AG04450 (cell line): ENCODE measurements around the gene ZCCHC13. TPM values are rescaled to one million over a fixed set of nuclear protein-coding genes. Genes with fewer than 3 reads are reported as not detected.
"Not testable (repeated sequence)": the region's sequence is repeated elsewhere in the genome, so short reads cannot be mapped to it uniquely, and the experiment has no call there.

Experiments
- CTCF ChIA-PET: fragments of 300-600, 350-600 bp; formaldehyde crosslinking; extraction: SDS; loops from one replicate; lab custom pipeline; 2022; ENCODE audit warnings: antibody characterized with exemption, inconsistent platforms; lab: Charles Lee
- POLR2A ChIA-PET: fragments of 350-600 bp; formaldehyde crosslinking; extraction: SDS; loops from one replicate; lab custom pipeline; 2021; ENCODE audit warnings: antibody characterized with exemption, inconsistent platforms; lab: Yijun Ruan, JAX
- DNase-seq: peaks from one replicate; pipeline ENCODE4 v3.0.0-alpha.2; 2011; ENCODE audit warnings: low read depth, low spot score
- H3K27ac ChIP-seq: one replicate; pipeline ENCODE4 v1.5.1; 2012; ENCODE audit warnings: low read depth, low read length, control low read depth
- H3K27me3 ChIP-seq: one replicate; pipeline ENCODE4 v1.6.0; 2012; ENCODE audit warnings: low read length; ENCODE audit not compliant: control insufficient read depth, insufficient read depth
- H3K4me3 ChIP-seq: 2 replicates; pipeline ENCODE4 v1.5.1; 2011; ENCODE audit warnings: mild to moderate bottlenecking, low read depth, low read length, control low read depth
- H3K9me3 ChIP-seq: 2 replicates; pipeline ENCODE4 v1.5.1; 2012; ENCODE audit warnings: low read length; ENCODE audit not compliant: control insufficient read depth, insufficient read depth
- CTCF ChIP-seq: IDR thresholded peaks from 2 replicates; pipeline ENCODE4 v1.5.1; 2011; ENCODE audit warnings: low read depth, low read length, control low read depth, inconsistent platforms
- polyA minus RNA-seq: library from RNA; depleted of rRNA, polyadenylated mRNA; stranded (reverse); fragments of >200 nt; gene quantifications from 2 replicates; pipeline ENCODE4 v1.2.3, GENCODE V29; 2011; rRNA and poly(A)+ RNA removed
- polyA plus RNA-seq: library from polyadenylated mRNA; depleted of rRNA; stranded (reverse); fragments of >200 nt; gene quantifications from 2 replicates; pipeline ENCODE4 v1.2.3, GENCODE V29; 2011; rRNA removed

ZCCHC13 gene
- polyA plus RNA-seq (not detected in 2 replicates), polyA minus RNA-seq (not detected in 2 replicates)

GRCh38 chrX:74304016-74304415, at the start of gene ZCCHC13:
Gene ZCCHC13 (plus strand): TSS chrX:74304180. CDS start chrX:74304267, 87 bp downstream.
- H3K27ac ChIP-seq, result no peak within 1 kb of the TSS
- H3K4me3 ChIP-seq, result no peak within 1 kb of the TSS
- ChIA-PET POLR2A (no interaction called here), CTCF (no interaction called here)
- H3K27me3 ChIP-seq, result no peaks in the 10 kb centered on the region
- DNase-seq, result no peak
- no peak for TF ChIP-seq CTCF
- H3K9me3 ChIP-seq, result peaks cover 3% of the 10 kb centered on the region; the same call in 1 of the 2 replicates

GRCh38 chrX:74258111-74258510, 45.9 kb upstream of the ZCCHC13 start:
- POLR2A ChIA-PET, H3K27ac ChIP-seq, H3K9me3 ChIP-seq, H3K27me3 ChIP-seq, CTCF ChIA-PET, DNase-seq, H3K4me3 ChIP-seq: not testable (repeated sequence)

GRCh38 chrX:74259885-74260491, 44.0 kb upstream of the ZCCHC13 start:
- TF ChIP-seq CTCF, result no peak
- no peak overlapping the region for H3K27ac ChIP-seq
- H3K27me3 ChIP-seq, result no peaks in the 10 kb centered on the region
- no peak for DNase-seq
- H3K9me3 ChIP-seq, result no peaks in the 10 kb centered on the region
- no peak overlapping the region for H3K4me3 ChIP-seq
- POLR2A ChIA-PET, result no interaction called here
- CTCF ChIA-PET, result no interaction called here

- ChIA-PET POLR2A (no interaction called here), CTCF (no interaction called here)
- no peaks in the 10 kb centered on the region for H3K27me3 ChIP-seq
- DNase-seq, result no peak
- H3K9me3 ChIP-seq, result no peaks in the 10 kb centered on the region
- no peak overlapping the region for H3K27ac ChIP-seq
- no peak for TF ChIP-seq CTCF
- H3K4me3 ChIP-seq, result no peak overlapping the region
Observed at GRCh38 chrX:74262452-74263209, 41.3 kb upstream of the ZCCHC13 start.

GRCh38 chrX:74270393-74270792, 33.6 kb upstream of the ZCCHC13 start:
- Histone ChIP-seq H3K27ac (no peak overlapping the region), H3K9me3 (no peaks in the 10 kb centered on the region), H3K4me3 (no peak overlapping the region), H3K27me3 (no peaks in the 10 kb centered on the region)
- no peak for TF ChIP-seq CTCF
- POLR2A ChIA-PET, result no interaction called here
- no peak for DNase-seq
- CTCF ChIA-PET, result no interaction called here
